Fibroblast of lung (primary cell): ENCODE measurements around the gene RBM38. TPM values are rescaled to one million over a fixed set of nuclear protein-coding genes. Genes with fewer than 3 reads are reported as not detected.

ENCODE experiments used
- DNase-seq, 2 donors: peaks; one replicate each; pipeline versions ENCODE4 v3.0.0 to v3.0.0-alpha.2; 2010; ENCODE audit warnings: low read depth in 2 of 2
- H2AFZ ChIP-seq: 2 replicates; pipeline ENCODE4 v1.5.1; 2012; ENCODE audit warnings: low read length, control low read depth, inconsistent platforms
- H3K27ac ChIP-seq: 2 replicates; pipeline ENCODE4 v1.5.1; 2011; ENCODE audit warnings: low read length, control low read depth; ENCODE audit not compliant: insufficient read depth
- H3K27me3 ChIP-seq: 2 replicates; pipeline ENCODE4 v1.5.1; 2011; ENCODE audit warnings: mild to moderate bottlenecking, low read length; ENCODE audit not compliant: control insufficient read depth, insufficient read depth
- H3K36me3 ChIP-seq: 2 replicates; pipeline ENCODE4 v1.5.1; 2011; ENCODE audit warnings: low read length; ENCODE audit not compliant: control insufficient read depth, insufficient read depth
- H3K4me1 ChIP-seq: 2 replicates; pipeline ENCODE4 v1.5.1; 2011; ENCODE audit warnings: low read length; ENCODE audit not compliant: control insufficient read depth, insufficient read depth; ENCODE audit errors: extremely low read depth
- H3K4me2 ChIP-seq: 2 replicates; pipeline ENCODE4 v1.5.1; 2011; ENCODE audit warnings: low read length, control low read depth; ENCODE audit not compliant: insufficient read depth; ENCODE audit errors: extremely low read depth
- H3K4me3 ChIP-seq, 4 experiments: fragments of 200-600 bp in 1 of 4; sonication (generic) in 1 of 4; replicated peaks in 1 of 4; 2 replicates each; pipeline ENCODE4 v1.5.1; 2011 to 2016; ENCODE audit warnings: low read length in 4 of 4, low read depth in 3 of 4, mild to moderate bottlenecking in 3 of 4, control low read depth in 2 of 4, inconsistent platforms in 1 of 4, mixed read lengths in 1 of 4; ENCODE audit not compliant: insufficient read depth in 1 of 4; ENCODE audit errors: control extremely low read depth in 1 of 4
- H3K79me2 ChIP-seq: 2 replicates; pipeline ENCODE4 v1.5.1; 2012; ENCODE audit warnings: mild to moderate bottlenecking, low read length, inconsistent platforms; ENCODE audit not compliant: control insufficient read depth, insufficient read depth
- H3K9ac ChIP-seq: 2 replicates; pipeline ENCODE4 v1.5.1; 2011; ENCODE audit warnings: mild to moderate bottlenecking, low read length, control low read depth; ENCODE audit not compliant: insufficient read depth
- H3K9me3 ChIP-seq: 2 replicates; pipeline ENCODE4 v1.5.1; 2012; ENCODE audit warnings: low read depth, low read length; ENCODE audit not compliant: control insufficient read depth, insufficient read depth
- H4K20me1 ChIP-seq: 2 replicates; pipeline ENCODE4 v1.5.1; 2011; ENCODE audit warnings: low read length; ENCODE audit not compliant: control insufficient read depth, insufficient read depth; ENCODE audit errors: extremely low read depth
- CTCF ChIP-seq, 2 donors: IDR thresholded peaks in 1 of 2; conservative IDR thresholded peaks in 1 of 2; 1 replicate in 1 of 2; 2 replicates in 1 of 2; pipeline ENCODE4 v1.5.1; 2011 to 2012; ENCODE audit warnings: low read length in 2 of 2, control low read depth in 1 of 2, inconsistent platforms in 1 of 2, low read depth in 1 of 2, mild to moderate bottlenecking in 1 of 2
- EZH2 ChIP-seq: IDR thresholded peaks from 2 replicates; pipeline ENCODE4 v1.5.1; 2012; ENCODE audit warnings: low read length, control low read depth, mild to moderate bottlenecking; ENCODE audit errors: missing control alignments
- polyA plus RNA-seq, 2 donors: library from polyadenylated mRNA; depleted of rRNA in 1 of 2; stranded (reverse) in 1 of 2; unstranded in 1 of 2; fragments of >200 nt; gene quantifications; 2 replicates each; pipeline ENCODE4 v1.2.1, GENCODE V29; 2011 to 2012; ENCODE audit warnings: missing spikeins in 1 of 2
- total RNA-seq: library from RNA; depleted of rRNA; stranded (reverse); fragments of >200 nt; gene quantifications from 2 replicates; pipeline ENCODE4 v1.2.1, GENCODE V29; 2014

RBM38 gene
- total and polyA plus RNA-seq, 2 donors (not counting 1 experiment from before 2014, with no cell fraction given) = 3.9 to 7.9 TPM

DNA sequence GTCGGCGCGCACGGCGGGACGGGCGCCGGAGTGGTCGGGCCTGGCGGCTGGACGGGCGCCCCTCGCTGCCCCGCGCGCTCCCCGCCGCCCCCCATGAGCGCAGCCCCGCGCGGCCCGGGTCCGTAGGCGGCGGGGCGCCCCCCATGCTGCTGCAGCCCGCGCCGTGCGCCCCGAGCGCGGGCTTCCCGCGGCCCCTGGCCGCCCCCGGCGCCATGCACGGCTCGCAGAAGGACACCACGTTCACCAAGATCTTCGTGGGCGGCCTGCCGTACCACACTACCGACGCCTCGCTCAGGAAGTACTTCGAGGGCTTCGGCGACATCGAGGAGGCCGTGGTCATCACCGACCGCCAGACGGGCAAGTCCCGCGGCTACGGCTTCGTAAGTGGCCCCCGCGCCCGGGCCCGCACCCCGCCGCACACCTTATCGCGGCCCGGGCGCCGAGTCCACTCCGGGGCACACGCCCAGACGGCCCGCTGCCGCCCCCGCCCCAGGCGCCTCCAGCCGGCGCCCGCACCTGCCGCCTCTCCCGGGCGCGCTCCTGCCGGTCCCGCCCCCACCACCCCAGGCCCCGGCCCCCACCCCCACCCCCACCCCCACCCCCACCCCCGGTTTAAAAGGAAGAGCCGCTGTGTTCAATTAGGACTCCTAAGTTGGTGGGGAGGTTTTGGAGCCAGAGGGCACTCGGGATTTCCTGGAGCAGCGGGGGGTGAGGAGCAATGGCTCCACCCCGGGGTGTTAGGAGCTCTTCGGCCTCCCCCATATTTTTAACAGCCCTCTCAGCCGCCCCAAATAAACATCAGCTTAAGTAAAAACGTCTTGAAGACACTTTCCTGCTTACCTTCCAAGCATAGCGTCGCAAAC lies 474 bp downstream of the RBM38 start:
- Histone ChIP-seq H3K4me3 (peak overlapping the region; percentile 43 to 69 (median 50)), H2AFZ (peak overlapping the region; percentile 69), H3K9ac (peak overlapping the region; percentile 16), H3K4me2 (peak overlapping the region; percentile 90), H3K9me3 (no peaks in the 10 kb centered on the region), H3K79me2 (no peaks in the 10 kb centered on the region), H3K27me3 (no peaks in the 10 kb centered on the region), H3K4me1 (peaks cover 3% of the 10 kb centered on the region), H3K36me3 (peaks cover 2% of the 10 kb centered on the region), H3K27ac (no peak overlapping the region), H4K20me1 (no peaks in the 10 kb centered on the region)
- TF ChIP-seq CTCF (conservative IDR thresholded peaks at IDR 0.05 in 1 of 2, IDR thresholded peaks at IDR 0.05 in 1 of 2; ENCODE audit: low read depth in 1 of 2, low read length in 2 of 2) (no peak), EZH2 (no peak)
- peak; percentile 15 to 19 for DNase-seq

GRCh38 chr20:57392512-57393271 lies 1.5 kb downstream of the RBM38 start:
- Histone ChIP-seq H3K27ac (no peak overlapping the region), H3K9ac (no peak overlapping the region), H3K27me3 (no peaks in the 10 kb centered on the region), H2AFZ (no peak overlapping the region), H3K4me2 (peak overlapping the region; percentile 90), H3K4me3 (peak overlapping the region; percentile 29 to 69 (median 50)), H3K4me1 (peaks cover 3% of the 10 kb centered on the region), H4K20me1 (no peaks in the 10 kb centered on the region), H3K79me2 (no peaks in the 10 kb centered on the region), H3K36me3 (peaks cover 4% of the 10 kb centered on the region), H3K9me3 (no peaks in the 10 kb centered on the region)
- DNase-seq = no peak
- no peak for TF ChIP-seq EZH2
- TF ChIP-seq CTCF (conservative IDR thresholded peaks at IDR 0.05 in 1 of 2, IDR thresholded peaks at IDR 0.05 in 1 of 2; ENCODE audit: low read depth in 1 of 2, low read length in 2 of 2) = no peak
